HEK293 (cell line): ENCODE results near the gene CCDC149.

Experiments used
- CTCF ChIA-PET: fragments of 350-600 bp; formaldehyde crosslinking; extraction: SDS; loops from one replicate; lab custom pipeline; 2021; ENCODE audit warnings: antibody characterized with exemption; lab: Yijun Ruan, JAX
- POLR2A ChIA-PET: fragments of 300-600 bp; formaldehyde crosslinking; extraction: SDS; loops from one replicate; lab custom pipeline; 2020; ENCODE audit warnings: antibody characterized with exemption, inconsistent platforms; lab: Yijun Ruan, JAX
- H3K27ac ChIP-seq: fragments of 200-500 bp; sonication (Bioruptor generic); 2 replicates; pipeline ENCODE4 v1.5.1; 2014; ENCODE audit warnings: low read depth, low read length, control low read depth, inconsistent platforms; ENCODE audit errors: extremely low read depth
- H3K36me3 ChIP-seq, 2 experiments: fragments of 200-500 bp in 1 of 2; sonication (Bioruptor generic) in 1 of 2; 1 replicate in 1 of 2; 2 replicates in 1 of 2; pipeline ENCODE4 v1.5.1; 2014 to 2017; ENCODE audit warnings: inconsistent platforms in 2 of 2, low read length in 2 of 2; ENCODE audit not compliant: control insufficient read depth in 2 of 2, insufficient read depth in 1 of 2
- H3K4me1 ChIP-seq: fragments of 200-500 bp; sonication (Bioruptor generic); 2 replicates; pipeline ENCODE4 v1.5.1; 2014; ENCODE audit warnings: mild to moderate bottlenecking, low read length, inconsistent platforms; ENCODE audit not compliant: control insufficient read depth, insufficient read depth
- H3K4me3 ChIP-seq: 2 replicates; pipeline ENCODE4 v1.5.1; 2011; ENCODE audit warnings: low read depth, mild to moderate bottlenecking, control low read depth, low read length, moderate library complexity
- H3K9me3 ChIP-seq: fragments of 200-500 bp; sonication (Bioruptor generic); 2 replicates; pipeline ENCODE4 v1.5.1; 2014; ENCODE audit warnings: low read depth, low read length, inconsistent platforms; ENCODE audit not compliant: control insufficient read depth, insufficient read depth
- KLF1 ChIP-seq: fragments of 450-650 bp; formaldehyde crosslinking; IDR thresholded peaks from 2 replicates; pipeline ENCODE4 v1.5.1; 2016; ENCODE audit warnings: missing biosample characterization, missing genetic modification characterization
- KLF9 ChIP-seq: fragments of 450-650 bp; formaldehyde crosslinking; IDR thresholded peaks from 2 replicates; pipeline ENCODE4 v1.5.1; 2016; ENCODE audit warnings: missing biosample characterization, missing genetic modification characterization, low read depth
- SCRT1 ChIP-seq: fragments of 450-650 bp; formaldehyde crosslinking; IDR thresholded peaks from 2 replicates; pipeline ENCODE4 v1.5.1; 2016; ENCODE audit warnings: missing biosample characterization, missing genetic modification characterization, borderline replicate concordance
- SP2 ChIP-seq: fragments of 450-650 bp; formaldehyde crosslinking; IDR thresholded peaks from 2 replicates; pipeline ENCODE4 v1.5.1; 2016; ENCODE audit warnings: missing biosample characterization, missing genetic modification characterization
- YY1 ChIP-seq: fragments of 450-650 bp; formaldehyde crosslinking; IDR thresholded peaks from 2 replicates; pipeline ENCODE4 v1.5.1; 2018; ENCODE audit warnings: missing biosample characterization, missing genetic modification characterization
- ZEB2 ChIP-seq: fragments of 450-650 bp; formaldehyde crosslinking; IDR thresholded peaks from 2 replicates; pipeline ENCODE4 v1.5.1; 2016; ENCODE audit warnings: missing biosample characterization, missing genetic modification characterization
- ZNF10 ChIP-seq: fragments of 450-650 bp; formaldehyde crosslinking; IDR thresholded peaks from 2 replicates; pipeline ENCODE4 v1.5.1; 2017; ENCODE audit warnings: missing biosample characterization, missing genetic modification characterization
- ZNF155 ChIP-seq: fragments of 450-650 bp; formaldehyde crosslinking; IDR thresholded peaks from 2 replicates; pipeline ENCODE4 v1.5.1; 2016; ENCODE audit warnings: missing biosample characterization, missing genetic modification characterization
- ZNF175 ChIP-seq: fragments of 450-650 bp; formaldehyde crosslinking; IDR thresholded peaks from 2 replicates; pipeline ENCODE4 v1.5.1; 2016; ENCODE audit warnings: missing biosample characterization, missing genetic modification characterization
- ZNF202 ChIP-seq: fragments of 450-650 bp; formaldehyde crosslinking; IDR thresholded peaks from 2 replicates; pipeline ENCODE4 v1.5.1; 2016; ENCODE audit warnings: missing biosample characterization, missing genetic modification characterization, borderline replicate concordance
- ZNF239 ChIP-seq: fragments of 450-650 bp; formaldehyde crosslinking; IDR thresholded peaks from 2 replicates; pipeline ENCODE4 v1.5.1; 2016; ENCODE audit warnings: missing biosample characterization, missing genetic modification characterization
- ZNF311 ChIP-seq: fragments of 450-650 bp; formaldehyde crosslinking; IDR thresholded peaks from 2 replicates; pipeline ENCODE4 v1.5.1; 2017; ENCODE audit warnings: missing biosample characterization, missing genetic modification characterization, borderline replicate concordance
- ZNF394 ChIP-seq: fragments of 450-650 bp; formaldehyde crosslinking; IDR thresholded peaks from 2 replicates; pipeline ENCODE4 v1.5.1; 2016; ENCODE audit warnings: missing biosample characterization, missing genetic modification characterization, mild to moderate bottlenecking, moderate library complexity, borderline replicate concordance
- ZNF404 ChIP-seq: fragments of 450-650 bp; formaldehyde crosslinking; IDR thresholded peaks from 2 replicates; pipeline ENCODE4 v1.5.1; 2017; ENCODE audit warnings: missing biosample characterization, missing genetic modification characterization
- ZNF548 ChIP-seq: fragments of 450-650 bp; formaldehyde crosslinking; IDR thresholded peaks from 2 replicates; pipeline ENCODE4 v1.5.1; 2016; ENCODE audit warnings: missing biosample characterization, missing genetic modification characterization
- ZNF560 ChIP-seq: fragments of 450-650 bp; formaldehyde crosslinking; IDR thresholded peaks from 2 replicates; pipeline ENCODE4 v1.5.1; 2017; ENCODE audit warnings: missing biosample characterization, missing genetic modification characterization, borderline replicate concordance
- ZNF561 ChIP-seq: fragments of 450-650 bp; IDR thresholded peaks from 2 replicates; pipeline ENCODE4 v1.5.1; 2018; ENCODE audit warnings: missing biosample characterization, missing genetic modification characterization, borderline replicate concordance
- ZNF571 ChIP-seq: fragments of 450-650 bp; formaldehyde crosslinking; IDR thresholded peaks from 2 replicates; pipeline ENCODE4 v1.5.0; 2017; ENCODE audit warnings: missing biosample characterization, missing genetic modification characterization
- ZNF600 ChIP-seq: fragments of 450-650 bp; formaldehyde crosslinking; IDR thresholded peaks from 2 replicates; pipeline ENCODE4 v1.5.1; 2016; ENCODE audit warnings: missing biosample characterization, missing genetic modification characterization
- ZNF624 ChIP-seq: fragments of 450-650 bp; formaldehyde crosslinking; IDR thresholded peaks from 2 replicates; pipeline ENCODE4 v1.5.1; 2017; ENCODE audit warnings: missing biosample characterization, missing genetic modification characterization
- ZNF629 ChIP-seq: fragments of 450-650 bp; formaldehyde crosslinking; IDR thresholded peaks from 2 replicates; pipeline ENCODE4 v1.5.1; 2017; ENCODE audit warnings: missing biosample characterization, missing genetic modification characterization
- ZNF658 ChIP-seq: fragments of 450-650 bp; formaldehyde crosslinking; IDR thresholded peaks from 2 replicates; pipeline ENCODE4; 2016; ENCODE audit warnings: missing biosample characterization, missing genetic modification characterization
- ZNF843 ChIP-seq: fragments of 450-650 bp; formaldehyde crosslinking; IDR thresholded peaks from 2 replicates; pipeline ENCODE4 v1.5.1; 2016; ENCODE audit warnings: missing biosample characterization, missing genetic modification characterization
- ZSCAN23 ChIP-seq: fragments of 450-650 bp; formaldehyde crosslinking; IDR thresholded peaks from 2 replicates; pipeline ENCODE4 v1.5.1; 2016; ENCODE audit warnings: missing biosample characterization, missing genetic modification characterization
- TF ChIP-seq, protein P1 (sequence below): IDR thresholded peaks from 2 replicates; pipeline ENCODE4 v1.6.1; 2011; ENCODE audit warnings: mild to moderate bottlenecking, low read depth, low read length, borderline replicate concordance
- TF ChIP-seq, protein P2 (sequence below): fragments of 450-650 bp; formaldehyde crosslinking; IDR thresholded peaks from 2 replicates; pipeline ENCODE4 v1.5.1; 2016; ENCODE audit warnings: missing biosample characterization, missing genetic modification characterization
- TF ChIP-seq, protein P3 (sequence below): fragments of 450-650 bp; formaldehyde crosslinking; IDR thresholded peaks from 2 replicates; pipeline ENCODE4 v1.5.1; 2016; ENCODE audit warnings: missing biosample characterization, missing genetic modification characterization
- TF ChIP-seq, protein P4 (sequence below): fragments of 450-650 bp; formaldehyde crosslinking; IDR thresholded peaks from 2 replicates; pipeline ENCODE4 v1.5.1; 2016; ENCODE audit warnings: missing biosample characterization, missing genetic modification characterization
- TF ChIP-seq, protein P5 (sequence below): fragments of 450-650 bp; formaldehyde crosslinking; IDR thresholded peaks from 2 replicates; pipeline ENCODE4 v1.5.1; 2016; ENCODE audit warnings: missing biosample characterization, missing genetic modification characterization

Gene CCDC149

DNA sequence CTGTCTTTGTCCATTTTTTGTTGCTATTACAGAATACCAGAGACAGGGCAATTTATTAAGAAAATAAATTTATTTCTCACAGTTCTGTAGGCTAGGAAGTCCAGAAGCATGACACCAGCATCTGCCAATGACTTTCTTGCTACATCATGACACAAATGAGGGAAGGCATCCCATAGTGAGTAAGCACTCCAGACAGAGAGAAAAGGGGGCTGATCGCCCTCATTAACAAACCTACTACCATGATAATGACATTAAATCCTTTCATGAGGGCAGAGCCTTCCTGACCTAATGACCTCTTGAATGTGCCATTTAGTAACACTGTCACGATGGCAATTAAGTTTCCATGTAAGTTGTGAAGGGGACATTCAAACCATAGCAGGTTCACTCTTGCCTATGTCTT is 20.1 kb downstream of the CCDC149 start (continued):
- no peak for TF ChIP-seq ZNF155 (tag by site-specific recombination)
- TF ChIP-seq ZNF239: no peak
- no peak for TF ChIP-seq ZNF571 (tag by site-specific recombination)
- TF ChIP-seq, protein P1, sequence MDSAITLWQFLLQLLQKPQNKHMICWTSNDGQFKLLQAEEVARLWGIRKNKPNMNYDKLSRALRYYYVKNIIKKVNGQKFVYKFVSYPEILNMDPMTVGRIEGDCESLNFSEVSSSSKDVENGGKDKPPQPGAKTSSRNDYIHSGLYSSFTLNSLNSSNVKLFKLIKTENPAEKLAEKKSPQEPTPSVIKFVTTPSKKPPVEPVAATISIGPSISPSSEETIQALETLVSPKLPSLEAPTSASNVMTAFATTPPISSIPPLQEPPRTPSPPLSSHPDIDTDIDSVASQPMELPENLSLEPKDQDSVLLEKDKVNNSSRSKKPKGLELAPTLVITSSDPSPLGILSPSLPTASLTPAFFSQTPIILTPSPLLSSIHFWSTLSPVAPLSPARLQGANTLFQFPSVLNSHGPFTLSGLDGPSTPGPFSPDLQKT: no peak
- TF ChIP-seq, protein P2, sequence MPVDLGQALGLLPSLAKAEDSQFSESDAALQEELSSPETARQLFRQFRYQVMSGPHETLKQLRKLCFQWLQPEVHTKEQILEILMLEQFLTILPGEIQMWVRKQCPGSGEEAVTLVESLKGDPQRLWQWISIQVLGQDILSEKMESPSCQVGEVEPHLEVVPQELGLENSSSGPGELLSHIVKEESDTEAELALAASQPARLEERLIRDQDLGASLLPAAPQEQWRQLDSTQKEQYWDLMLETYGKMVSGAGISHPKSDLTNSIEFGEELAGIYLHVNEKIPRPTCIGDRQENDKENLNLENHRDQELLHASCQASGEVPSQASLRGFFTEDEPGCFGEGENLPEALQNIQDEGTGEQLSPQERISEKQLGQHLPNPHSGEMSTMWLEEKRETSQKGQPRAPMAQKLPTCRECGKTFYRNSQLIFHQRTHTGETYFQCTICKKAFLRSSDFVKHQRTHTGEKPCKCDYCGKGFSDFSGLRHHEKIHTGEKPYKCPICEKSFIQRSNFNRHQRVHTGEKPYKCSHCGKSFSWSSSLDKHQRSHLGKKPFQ: no peak
- no peak for TF ChIP-seq YY1 (tag by site-specific recombination)
- TF ChIP-seq ZNF311: no peak
- no peak for TF ChIP-seq ZSCAN23
- TF ChIP-seq ZNF624 (tag by site-specific recombination): no peak
- no peak for TF ChIP-seq ZNF560 (tag by site-specific recombination)

DNA sequence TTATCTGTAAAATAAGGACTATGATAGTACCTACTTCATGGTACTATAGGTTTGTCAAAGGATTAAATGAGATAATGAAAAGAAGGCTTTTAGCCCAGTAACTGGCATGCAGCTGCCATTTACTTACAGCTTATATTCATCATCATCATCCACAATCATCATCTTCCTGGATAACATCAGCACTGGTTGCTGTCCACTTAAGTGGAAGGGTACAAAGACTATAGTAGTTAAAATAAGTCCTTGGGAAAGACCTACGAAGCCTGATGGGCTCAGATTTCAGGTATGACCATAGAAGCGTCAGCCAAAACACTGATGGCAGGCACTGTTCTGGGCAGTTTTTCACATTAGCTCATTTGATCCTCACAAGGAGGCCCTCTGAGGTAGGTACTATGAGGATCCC is 20.6 kb downstream of the CCDC149 start:
- CTCF ChIA-PET: no interaction called here
- H3K9me3 ChIP-seq: no peaks in the 10 kb centered on the region
- TF ChIP-seq KLF9 (tag by site-specific recombination) (no peak), ZNF658 (tag by site-specific recombination) (no peak), ZNF561 (tag by site-specific recombination) (no peak), ZNF202 (no peak), ZNF843 (tag by site-specific recombination) (no peak), ZNF548 (no peak), ZNF600 (tag by site-specific recombination) (no peak), KLF1 (tag by site-specific recombination) (no peak), ZNF394 (tag by site-specific recombination) (no peak), ZNF311 (no peak), SP2 (tag by site-specific recombination) (no peak), SCRT1 (no peak), ZNF629 (no peak), ZNF175 (tag by site-specific recombination) (no peak), ZEB2 (tag by site-specific recombination) (no peak), ZNF10 (tag by site-specific recombination) (no peak), ZNF404 (tag by site-specific recombination) (no peak)
- TF ChIP-seq, protein P3, sequence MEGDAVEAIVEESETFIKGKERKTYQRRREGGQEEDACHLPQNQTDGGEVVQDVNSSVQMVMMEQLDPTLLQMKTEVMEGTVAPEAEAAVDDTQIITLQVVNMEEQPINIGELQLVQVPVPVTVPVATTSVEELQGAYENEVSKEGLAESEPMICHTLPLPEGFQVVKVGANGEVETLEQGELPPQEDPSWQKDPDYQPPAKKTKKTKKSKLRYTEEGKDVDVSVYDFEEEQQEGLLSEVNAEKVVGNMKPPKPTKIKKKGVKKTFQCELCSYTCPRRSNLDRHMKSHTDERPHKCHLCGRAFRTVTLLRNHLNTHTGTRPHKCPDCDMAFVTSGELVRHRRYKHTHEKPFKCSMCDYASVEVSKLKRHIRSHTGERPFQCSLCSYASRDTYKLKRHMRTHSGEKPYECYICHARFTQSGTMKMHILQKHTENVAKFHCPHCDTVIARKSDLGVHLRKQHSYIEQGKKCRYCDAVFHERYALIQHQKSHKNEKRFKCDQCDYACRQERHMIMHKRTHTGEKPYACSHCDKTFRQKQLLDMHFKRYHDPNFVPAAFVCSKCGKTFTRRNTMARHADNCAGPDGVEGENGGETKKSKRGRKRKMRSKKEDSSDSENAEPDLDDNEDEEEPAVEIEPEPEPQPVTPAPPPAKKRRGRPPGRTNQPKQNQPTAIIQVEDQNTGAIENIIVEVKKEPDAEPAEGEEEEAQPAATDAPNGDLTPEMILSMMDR (tag by site-specific recombination): no peak
- TF ChIP-seq, protein P4, sequence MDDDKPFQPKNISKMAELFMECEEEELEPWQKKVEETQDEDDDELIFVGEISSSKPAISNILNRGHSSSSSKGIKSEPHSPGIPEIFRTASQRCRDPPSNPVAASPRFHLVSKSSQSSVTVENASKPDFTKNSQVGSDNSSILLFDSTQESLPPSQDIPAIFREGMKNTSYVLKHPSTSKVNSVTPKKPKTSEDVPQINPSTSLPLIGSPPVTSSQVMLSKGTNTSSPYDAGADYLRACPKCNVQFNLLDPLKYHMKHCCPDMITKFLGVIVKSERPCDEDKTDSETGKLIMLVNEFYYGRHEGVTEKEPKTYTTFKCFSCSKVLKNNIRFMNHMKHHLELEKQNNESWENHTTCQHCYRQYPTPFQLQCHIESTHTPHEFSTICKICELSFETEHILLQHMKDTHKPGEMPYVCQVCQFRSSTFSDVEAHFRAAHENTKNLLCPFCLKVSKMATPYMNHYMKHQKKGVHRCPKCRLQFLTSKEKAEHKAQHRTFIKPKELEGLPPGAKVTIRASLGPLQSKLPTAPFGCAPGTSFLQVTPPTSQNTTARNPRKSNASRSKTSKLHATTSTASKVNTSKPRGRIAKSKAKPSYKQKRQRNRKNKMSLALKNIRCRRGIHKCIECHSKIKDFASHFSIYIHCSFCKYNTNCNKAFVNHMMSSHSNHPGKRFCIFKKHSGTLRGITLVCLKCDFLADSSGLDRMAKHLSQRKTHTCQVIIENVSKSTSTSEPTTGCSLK: no peak
- TF ChIP-seq, protein P5, sequence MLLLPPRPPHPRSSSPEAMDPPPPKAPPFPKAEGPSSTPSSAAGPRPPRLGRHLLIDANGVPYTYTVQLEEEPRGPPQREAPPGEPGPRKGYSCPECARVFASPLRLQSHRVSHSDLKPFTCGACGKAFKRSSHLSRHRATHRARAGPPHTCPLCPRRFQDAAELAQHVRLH (tag by site-specific recombination): no peak
- TF ChIP-seq, all 188 proteins: peak for 0
- H3K4me3 ChIP-seq: no peak overlapping the region
- POLR2A ChIA-PET: no interaction called here
- H3K36me3 ChIP-seq: no peaks in the 10 kb centered on the region
- 0 out of 2 replicates have a peak, but pooled peaks cover 2% of the 10 kb centered on the region for H3K4me1 ChIP-seq
- H3K27ac ChIP-seq: no peak overlapping the region
